Right atrium auricular region (tissue), 2 donors: ENCODE data around the gene FBXO48. TPM values are rescaled to one million over a fixed set of nuclear protein-coding genes. Genes with fewer than 3 reads are reported as not detected.

Experiments used
- DNase-seq: peaks from one replicate; pipeline ENCODE4 v3.0.0-alpha.2; 2019; ENCODE audit warnings: low spot score
- H3K27ac ChIP-seq, 2 donors: fragments of 200-600 bp; sonication (generic); 1 replicate in 1 of 2; 2 replicates in 1 of 2; pipeline ENCODE4 v1.5.1; 2016 to 2019
- H3K27me3 ChIP-seq, 2 donors: fragments of 200-600 bp; sonication (generic); one replicate each; pipeline versions ENCODE4 v1.5.1 to v1.6.0; 2017 to 2019
- H3K36me3 ChIP-seq: fragments of 200-600 bp; sonication (generic); one replicate; pipeline ENCODE4 v1.5.1; 2016
- H3K4me1 ChIP-seq, 2 donors: fragments of 200-600 bp; sonication (generic); one replicate each; pipeline versions ENCODE4 v1.5.1 to v1.6.0; 2017 to 2019
- H3K4me3 ChIP-seq, 2 donors: fragments of 200-600 bp; sonication (generic); 1 replicate in 1 of 2; 2 replicates in 1 of 2; pipeline ENCODE4 v1.5.1; 2017 to 2019; ENCODE audit warnings: mild to moderate bottlenecking in 1 of 2, moderate library complexity in 1 of 2
- H3K9me3 ChIP-seq, 2 donors: fragments of 200-600 bp; sonication (generic); one replicate each; pipeline ENCODE4 v1.5.1; 2019
- total RNA-seq, 2 donors: library from RNA; depleted of rRNA; stranded (reverse); fragments of >200 nt; gene quantifications; one replicate each; pipeline ENCODE4 v1.1.0, GENCODE V29; 2016
- TF ChIP-seq, protein P1 (sequence below), 2 donors: fragments of 200-600 bp; sonication (generic); IDR thresholded peaks; one replicate each; pipeline ENCODE4 v1.5.1; 2019; ENCODE audit warnings: antibody characterized with exemption in 2 of 2

The FBXO48 gene
- total RNA-seq, 2 donors from 2014 or later: 0.33 to 0.67 TPM

DNA sequence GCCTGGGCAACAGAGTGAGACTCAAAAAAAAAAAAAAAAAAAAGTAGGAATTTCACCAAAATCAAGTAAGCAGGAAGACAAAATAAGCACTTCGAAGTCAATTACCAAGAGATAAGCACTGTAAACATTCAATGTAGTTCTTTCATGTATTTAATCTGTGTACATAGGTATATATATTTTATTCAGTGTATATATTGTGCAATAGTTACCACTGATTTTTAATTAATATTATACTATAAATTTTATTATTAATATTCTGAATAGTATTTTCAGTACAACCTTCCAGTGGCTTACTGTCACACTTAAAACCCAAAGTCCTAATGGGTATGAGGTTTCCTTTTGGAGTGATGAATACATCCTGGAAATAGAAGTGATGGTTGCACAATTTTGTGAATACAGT, 9.4 kb upstream of the FBXO48 start:
- H3K9me3 ChIP-seq: no peaks in the 10 kb centered on the region
- DNase-seq: no peak
- TF ChIP-seq, protein P1, sequence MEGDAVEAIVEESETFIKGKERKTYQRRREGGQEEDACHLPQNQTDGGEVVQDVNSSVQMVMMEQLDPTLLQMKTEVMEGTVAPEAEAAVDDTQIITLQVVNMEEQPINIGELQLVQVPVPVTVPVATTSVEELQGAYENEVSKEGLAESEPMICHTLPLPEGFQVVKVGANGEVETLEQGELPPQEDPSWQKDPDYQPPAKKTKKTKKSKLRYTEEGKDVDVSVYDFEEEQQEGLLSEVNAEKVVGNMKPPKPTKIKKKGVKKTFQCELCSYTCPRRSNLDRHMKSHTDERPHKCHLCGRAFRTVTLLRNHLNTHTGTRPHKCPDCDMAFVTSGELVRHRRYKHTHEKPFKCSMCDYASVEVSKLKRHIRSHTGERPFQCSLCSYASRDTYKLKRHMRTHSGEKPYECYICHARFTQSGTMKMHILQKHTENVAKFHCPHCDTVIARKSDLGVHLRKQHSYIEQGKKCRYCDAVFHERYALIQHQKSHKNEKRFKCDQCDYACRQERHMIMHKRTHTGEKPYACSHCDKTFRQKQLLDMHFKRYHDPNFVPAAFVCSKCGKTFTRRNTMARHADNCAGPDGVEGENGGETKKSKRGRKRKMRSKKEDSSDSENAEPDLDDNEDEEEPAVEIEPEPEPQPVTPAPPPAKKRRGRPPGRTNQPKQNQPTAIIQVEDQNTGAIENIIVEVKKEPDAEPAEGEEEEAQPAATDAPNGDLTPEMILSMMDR (IDR thresholded peaks at IDR 0.05): no peak
- H3K27ac ChIP-seq: no peak overlapping the region
- H3K4me1 ChIP-seq: no peaks in the 10 kb centered on the region
- H3K36me3 ChIP-seq: no peaks in the 10 kb centered on the region
- H3K27me3 ChIP-seq: no peaks in the 10 kb centered on the region
- H3K4me3 ChIP-seq: no peak overlapping the region

DNA sequence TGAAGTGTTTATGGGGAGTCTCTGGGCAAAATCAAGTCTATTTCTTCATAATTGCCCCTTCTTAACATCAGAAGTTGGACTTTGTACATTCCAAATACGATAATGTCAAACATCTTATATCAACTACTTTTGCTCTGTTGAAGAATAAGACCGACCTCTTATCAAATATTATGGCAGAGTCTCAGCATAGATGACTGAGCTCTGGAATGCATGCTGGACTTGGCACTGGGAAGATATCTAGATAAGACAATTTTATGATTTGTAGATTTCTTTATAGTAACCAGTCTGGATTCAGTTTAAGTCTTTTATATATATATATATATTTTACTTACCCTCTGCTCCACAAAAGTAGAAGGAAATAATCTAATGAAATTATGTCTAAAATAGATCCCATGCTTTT, 8.5 kb upstream of the FBXO48 start:
- no peaks in the 10 kb centered on the region for H3K9me3 ChIP-seq

DNA sequence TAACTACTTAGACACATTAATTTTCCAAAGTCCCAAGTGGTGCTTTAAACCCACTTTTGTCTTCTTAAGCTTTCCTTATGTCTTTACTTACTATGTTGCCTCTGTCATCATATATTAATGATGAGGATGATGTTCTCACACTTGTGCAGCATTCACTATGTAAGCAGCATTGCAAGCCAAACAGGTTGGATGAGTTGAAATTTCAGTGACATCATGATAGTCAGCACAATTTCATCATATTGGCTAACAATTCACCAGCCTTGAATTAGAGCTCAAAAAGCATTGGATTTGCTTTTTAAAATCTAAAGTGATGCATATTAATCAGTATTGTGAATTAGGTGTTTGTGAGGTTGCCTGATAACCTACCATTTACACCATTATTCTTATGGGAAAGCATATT, 8.0 kb upstream of the FBXO48 start:
- TF ChIP-seq, protein P1 (IDR thresholded peaks at IDR 0.05): no peak
- DNase-seq: no peak
- Histone ChIP-seq H3K9me3 (no peaks in the 10 kb centered on the region), H3K4me1 (no peaks in the 10 kb centered on the region), H3K27me3 (no peaks in the 10 kb centered on the region), H3K4me3 (no peak overlapping the region), H3K27ac (no peak overlapping the region), H3K36me3 (no peaks in the 10 kb centered on the region)

More for the DNA sequence above, 8.5 kb upstream of the FBXO48 start:
- H3K36me3 ChIP-seq: no peaks in the 10 kb centered on the region
- no peak overlapping the region for H3K4me3 ChIP-seq
- TF ChIP-seq, protein P1 (IDR thresholded peaks at IDR 0.05): no peak
- DNase-seq: no peak
- no peaks in the 10 kb centered on the region for H3K4me1 ChIP-seq
- H3K27me3 ChIP-seq: no peaks in the 10 kb centered on the region
- no peak overlapping the region for H3K27ac ChIP-seq

DNA sequence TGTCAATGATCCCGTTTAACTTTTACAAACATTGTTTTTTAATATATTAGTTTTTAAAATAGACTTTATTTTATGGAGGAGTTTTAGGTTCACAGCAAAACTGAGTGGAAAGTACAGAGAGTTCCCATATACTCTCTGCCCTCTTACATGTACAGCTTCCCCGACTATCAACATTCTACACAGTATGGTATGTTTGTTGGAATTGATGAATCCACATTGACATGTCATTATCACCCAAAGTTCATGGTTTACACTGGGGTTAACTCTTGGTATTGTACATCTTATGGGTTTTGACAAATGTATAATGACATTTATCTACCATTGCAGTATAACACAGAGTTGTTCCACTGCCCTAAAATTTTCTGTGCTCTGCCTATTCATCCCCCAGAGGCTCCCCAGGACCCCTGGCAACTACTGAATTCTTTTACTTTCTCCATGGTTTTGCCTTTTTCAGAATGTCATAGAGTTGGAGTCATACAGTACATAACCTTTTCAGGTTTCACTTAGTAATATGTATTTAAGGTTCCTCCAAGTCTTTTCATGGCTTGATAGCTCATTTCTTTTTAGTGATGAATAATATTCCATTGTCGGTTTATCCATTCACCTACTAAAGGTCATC, 5.8 kb upstream of the FBXO48 start:
- TF ChIP-seq, protein P1 (IDR thresholded peaks at IDR 0.05): no peak
- peaks cover 0 to 8% of the 10 kb centered on the region in 2 donors for H3K4me1 ChIP-seq
- H3K27me3 ChIP-seq: no peaks in the 10 kb centered on the region
- H3K36me3 ChIP-seq: no peaks in the 10 kb centered on the region
- no peaks in the 10 kb centered on the region for H3K9me3 ChIP-seq
- no peak for DNase-seq
- H3K4me3 ChIP-seq: no peak overlapping the region
- H3K27ac ChIP-seq: no peak overlapping the region

DNA sequence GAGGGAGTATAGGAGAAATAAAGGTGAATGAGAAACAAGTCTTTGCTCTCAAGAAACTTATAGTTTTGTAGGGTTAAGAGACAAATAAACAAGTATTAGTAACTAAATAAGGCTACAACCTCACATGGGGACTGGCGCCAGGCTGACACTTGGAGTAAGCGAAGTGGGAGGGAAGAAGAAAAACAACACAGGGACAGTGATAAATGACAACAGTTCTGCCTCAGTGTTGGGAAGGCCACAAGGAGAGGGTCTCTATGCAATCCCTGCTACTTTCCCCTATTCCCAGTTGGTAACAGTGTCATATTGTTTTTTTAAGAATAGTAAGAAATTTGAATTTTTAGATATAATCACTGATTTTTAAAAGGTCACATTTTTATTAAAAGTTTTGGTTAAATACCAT, 4.3 kb upstream of the FBXO48 start:
- no peak overlapping the region for H3K4me3 ChIP-seq
- H3K36me3 ChIP-seq: no peaks in the 10 kb centered on the region
- no peak overlapping the region for H3K27ac ChIP-seq
- no peak for DNase-seq
- peaks cover 0 to 12% of the 10 kb centered on the region in 2 donors for H3K4me1 ChIP-seq
- TF ChIP-seq, protein P1 (IDR thresholded peaks at IDR 0.05): no peak
- no peaks in the 10 kb centered on the region for H3K9me3 ChIP-seq
- H3K27me3 ChIP-seq: no peaks in the 10 kb centered on the region

DNA sequence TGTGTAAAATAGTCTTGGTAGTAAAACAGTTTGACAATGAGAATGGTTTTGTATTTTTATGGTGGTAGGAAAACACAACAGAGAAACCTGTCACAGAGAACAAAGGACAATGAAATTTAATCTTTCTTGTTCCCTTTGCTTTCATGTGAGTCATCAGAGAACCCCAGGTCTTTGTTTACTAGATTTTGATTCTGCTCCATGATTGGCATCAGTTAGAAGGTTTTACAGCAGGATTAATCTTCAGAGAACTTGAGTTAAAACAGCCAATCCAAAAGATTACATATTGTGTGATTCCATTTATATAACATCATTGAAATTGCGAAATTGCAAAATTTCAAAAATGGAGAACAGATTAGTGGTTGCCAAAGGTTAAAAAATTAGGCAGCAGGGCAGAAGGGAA, 2.8 kb upstream of the FBXO48 start:
- TF ChIP-seq, protein P1 (IDR thresholded peaks at IDR 0.05): no peak
- no peak overlapping the region for H3K4me3 ChIP-seq
- H3K36me3 ChIP-seq: no peaks in the 10 kb centered on the region
- no peaks in the 10 kb centered on the region for H3K9me3 ChIP-seq
- H3K27me3 ChIP-seq: no peaks in the 10 kb centered on the region
- H3K4me1 ChIP-seq: peaks cover 0 to 17% of the 10 kb centered on the region in 2 donors
- DNase-seq: no peak
- no peak overlapping the region for H3K27ac ChIP-seq
